H9 (cell line): ENCODE results near the gene ZP3. TPM values are rescaled to one million over a fixed set of nuclear protein-coding genes. Genes with fewer than 3 reads are reported as not detected.
A peak's percentile ranks its signal among the peaks of the same experiment; 100 is the strongest.

Source experiments
- DNase-seq: peaks from one replicate; pipeline ENCODE4 v3.0.0-alpha.2; 2017
- H2AFZ ChIP-seq: one replicate; pipeline ENCODE4 v1.6.1; 2013; ENCODE audit warnings: mild to moderate bottlenecking, low read length, control low read depth, moderate library complexity
- H2AK5ac ChIP-seq: 2 replicates; pipeline ENCODE4 v1.6.1; 2013; ENCODE audit warnings: low read length, control low read depth, mixed read lengths; ENCODE audit not compliant: insufficient read length
- H2BK120ac ChIP-seq: one replicate; pipeline ENCODE4 v1.6.1; 2013; ENCODE audit warnings: low read depth, mild to moderate bottlenecking, low read length, control low read depth, inconsistent platforms; ENCODE audit not compliant: poor library complexity, severe bottlenecking
- H2BK12ac ChIP-seq: 2 replicates; pipeline ENCODE4 v1.6.1; 2013; ENCODE audit warnings: low read length, control low read depth, mixed read lengths, low read depth; ENCODE audit not compliant: insufficient read length
- H2BK15ac ChIP-seq: 2 replicates; pipeline ENCODE4 v1.6.1; 2013; ENCODE audit warnings: low read depth, low read length, control low read depth
- H2BK20ac ChIP-seq: one replicate; pipeline ENCODE4 v1.6.1; 2013; ENCODE audit warnings: low read depth, mild to moderate bottlenecking, low read length, control low read depth, inconsistent platforms; ENCODE audit not compliant: poor library complexity, severe bottlenecking
- H2BK5ac ChIP-seq: 2 replicates; pipeline ENCODE4 v1.6.1; 2013; ENCODE audit warnings: low read length, control low read depth, mixed read lengths; ENCODE audit not compliant: insufficient read length
- H3K14ac ChIP-seq: 2 replicates; pipeline ENCODE4 v1.6.1; 2013; ENCODE audit warnings: low read length, control low read depth; ENCODE audit not compliant: insufficient read depth
- H3K18ac ChIP-seq: 2 replicates; pipeline ENCODE4 v1.6.1; 2013; ENCODE audit warnings: low read depth, mild to moderate bottlenecking, mixed read lengths, low read length, control low read depth; ENCODE audit not compliant: insufficient read length
- H3K23ac ChIP-seq: 2 replicates; pipeline ENCODE4 v1.6.1; 2013; ENCODE audit warnings: low read length, control low read depth, mixed read lengths, low read depth; ENCODE audit not compliant: insufficient read length
- H3K23me2 ChIP-seq: 2 replicates; pipeline ENCODE4 v1.6.1; 2013; ENCODE audit warnings: low read depth, mild to moderate bottlenecking, mixed read lengths, low read length, control low read depth; ENCODE audit not compliant: insufficient read length, poor library complexity, severe bottlenecking
- H3K27ac ChIP-seq: 2 replicates; pipeline ENCODE4 v1.5.1; 2013; ENCODE audit warnings: low read length, control low read depth, mixed read lengths, low read depth; ENCODE audit not compliant: insufficient read length
- H3K27me3 ChIP-seq: 2 replicates; pipeline ENCODE4 v1.6.1; 2013; ENCODE audit warnings: low read length, control low read depth, inconsistent platforms; ENCODE audit not compliant: insufficient read depth
- H3K4ac ChIP-seq: 2 replicates; pipeline ENCODE4 v1.6.1; 2013; ENCODE audit warnings: low read depth, mild to moderate bottlenecking, control low read depth, inconsistent platforms, low read length, moderate library complexity
- H3K4me1 ChIP-seq: 2 replicates; pipeline ENCODE4 v1.6.1; 2013; ENCODE audit warnings: low read length, control low read depth, inconsistent platforms; ENCODE audit not compliant: insufficient read depth
- H3K4me2 ChIP-seq: 2 replicates; pipeline ENCODE4 v1.6.1; 2013; ENCODE audit warnings: low read length, control low read depth, mixed read lengths; ENCODE audit not compliant: insufficient read length, insufficient read depth
- H3K56ac ChIP-seq: 2 replicates; pipeline ENCODE4 v1.6.1; 2013; ENCODE audit warnings: low read depth, mild to moderate bottlenecking, mixed read lengths, low read length, control low read depth; ENCODE audit not compliant: insufficient read length
- H3K79me1 ChIP-seq: 2 replicates; pipeline ENCODE4 v1.6.1; 2013; ENCODE audit warnings: low read depth, mild to moderate bottlenecking, moderate library complexity, low read length, control low read depth, inconsistent platforms; ENCODE audit not compliant: insufficient read depth, poor library complexity, severe bottlenecking
- H3K79me2 ChIP-seq: 2 replicates; pipeline ENCODE4 v1.6.1; 2013; ENCODE audit warnings: low read length, control low read depth, inconsistent platforms; ENCODE audit not compliant: insufficient read depth
- H3K9ac ChIP-seq: 2 replicates; pipeline ENCODE4 v1.6.1; 2013; ENCODE audit warnings: low read length, control low read depth, mixed read lengths; ENCODE audit not compliant: insufficient read length; ENCODE audit errors: extremely low read depth
- H3K9me3 ChIP-seq: one replicate; pipeline ENCODE4 v1.6.1; 2013; ENCODE audit warnings: low read depth, low read length, inconsistent platforms; ENCODE audit not compliant: control insufficient read depth
- H3T11ph ChIP-seq: one replicate; pipeline ENCODE4 v1.6.1; 2013; ENCODE audit warnings: mild to moderate bottlenecking, low read length, control low read depth, inconsistent platforms
- H4K20me1 ChIP-seq: one replicate; pipeline ENCODE4 v1.6.1; 2013; ENCODE audit not compliant: control insufficient read depth, insufficient read length, insufficient read depth
- H4K5ac ChIP-seq: 2 replicates; pipeline ENCODE4 v1.6.1; 2013; ENCODE audit warnings: low read depth, mild to moderate bottlenecking, mixed read lengths, low read length, control low read depth; ENCODE audit not compliant: insufficient read length
- H4K8ac ChIP-seq: replicated peaks from 2 replicates; pipeline ENCODE4 v1.6.1; 2013; ENCODE audit warnings: low read length, control low read depth, mixed read lengths, low read depth; ENCODE audit not compliant: insufficient read length
- H4K91ac ChIP-seq: 2 replicates; pipeline ENCODE4 v1.6.1; 2013; ENCODE audit warnings: low read depth, mild to moderate bottlenecking, moderate library complexity, mixed read lengths, low read length, control low read depth; ENCODE audit not compliant: insufficient read length
- H3K27ac Mint-ChIP-seq, 3 experiments: 2 replicates in 2 of 3; 3 replicates in 1 of 3; pipeline ENCODE4 v1.8.0; 2020 to 2021; ENCODE audit warnings: mixed read lengths in 3 of 3, mild to moderate bottlenecking in 1 of 3, moderate library complexity in 1 of 3
- H3K27me3 Mint-ChIP-seq: 2 replicates; pipeline ENCODE4 v1.8.0; 2021; ENCODE audit warnings: low read depth, mild to moderate bottlenecking, moderate library complexity, mixed read lengths
- H3K36me3 Mint-ChIP-seq, 3 experiments: 2 replicates in 2 of 3; 3 replicates in 1 of 3; pipeline ENCODE4 v1.8.0; 2020 to 2021; ENCODE audit warnings: low read depth in 3 of 3, mixed read lengths in 3 of 3; ENCODE audit not compliant: insufficient read depth in 1 of 3
- H3K4me1 Mint-ChIP-seq, 2 experiments: 2 replicates each; pipeline ENCODE4 v1.8.0; 2020; ENCODE audit warnings: mixed read lengths in 2 of 2
- H3K4me3 Mint-ChIP-seq, 2 experiments: 2 replicates in 1 of 2; 3 replicates in 1 of 2; pipeline ENCODE4 v1.8.0; 2020 to 2021; ENCODE audit warnings: mild to moderate bottlenecking in 2 of 2, mixed read lengths in 2 of 2, moderate library complexity in 1 of 2
- H3K9me3 Mint-ChIP-seq, 2 experiments: 2 replicates in 1 of 2; 3 replicates in 1 of 2; pipeline ENCODE4 v1.8.0; 2020; ENCODE audit warnings: mild to moderate bottlenecking in 2 of 2, mixed read lengths in 2 of 2, moderate library complexity in 1 of 2
- CTCF ChIP-seq: fragments of 200-600 bp; sonication (generic); conservative IDR thresholded peaks from 3 replicates; pipeline ENCODE4 v1.8.0; 2021; ENCODE audit warnings: antibody characterized with exemption, mild to moderate bottlenecking
- WGBS: extraction: QIAGEN DNeasy Blood & Tissue Kit; methylation state at CpG from one replicate; pipeline ENCODE4 v1.1.7; 2013; ENCODE audit warnings: missing lambda C conversion rate, low lambda C conversion rate, mixed read lengths; ENCODE audit not compliant: insufficient read length; ENCODE audit errors: extremely low coverage; 5-methylcytosine and 5-hydroxymethylcytosine counted together
- total RNA-seq: library from RNA; stranded (reverse); gene quantifications from 2 replicates; pipeline ENCODE4 v1.2.1, GENCODE V29; 2021

ZP3 gene
- total RNA-seq, 1 experiment from 2014 or later: 1.3 TPM

DNA sequence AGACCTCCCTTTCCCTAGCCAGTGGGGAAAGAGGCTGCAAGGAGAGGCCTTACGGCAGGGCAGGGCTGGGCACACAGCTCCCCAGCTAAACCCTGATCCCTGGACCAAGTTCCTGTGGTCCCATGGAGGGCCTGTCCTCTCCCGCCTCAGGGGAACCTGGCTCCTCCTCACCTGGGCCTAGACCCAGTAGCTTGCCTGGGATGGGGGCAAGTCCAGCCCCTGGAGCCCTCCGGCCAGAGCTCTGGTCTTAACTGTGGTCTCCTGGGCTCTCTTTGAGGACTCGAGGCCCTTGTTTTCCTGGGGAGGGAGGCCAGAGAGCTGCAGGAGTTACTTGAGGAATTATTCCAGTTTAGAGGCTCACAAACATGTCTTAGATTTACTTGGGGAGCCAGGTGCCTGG, 1.5 kb downstream of the ZP3 start:
- peaks cover 5% of the 10 kb centered on the region; the same call in 1 of the 2 replicates for H3K4me1 ChIP-seq
- H3K18ac ChIP-seq: no peak overlapping the region
- H3T11ph ChIP-seq: no peak overlapping the region
- no peaks in the 10 kb centered on the region for H3K27me3 ChIP-seq
- no CpG with 5 or more reads among the region's 4 CpGs for WGBS
- no peak for DNase-seq
- no peak overlapping the region for H3K14ac ChIP-seq
- no peak overlapping the region for H2BK12ac ChIP-seq
- no peak overlapping the region for H3K23ac ChIP-seq
- no peak overlapping the region for H4K5ac ChIP-seq
- H2BK120ac ChIP-seq: peak overlapping the region; percentile 39
- H3K9me3 ChIP-seq: no peaks in the 10 kb centered on the region
- no peak overlapping the region for H3K4me2 ChIP-seq
- TF ChIP-seq CTCF: no peak
- no peaks in the 10 kb centered on the region; a peak in 1 of 7 replicates for H3K36me3 Mint-ChIP-seq
- no peaks in the 10 kb centered on the region; the same call in 1 of the 2 replicates for H3K27me3 Mint-ChIP-seq
- no peak overlapping the region for H3K56ac ChIP-seq
- no peak overlapping the region for H2BK5ac ChIP-seq
- no peak overlapping the region for H3K27ac Mint-ChIP-seq
- H3K4me3 Mint-ChIP-seq: no peak overlapping the region
- no peaks in the 10 kb centered on the region for H3K9me3 Mint-ChIP-seq
- H4K8ac ChIP-seq: no peak overlapping the region
- H3K79me2 ChIP-seq: no peaks in the 10 kb centered on the region
- H2BK15ac ChIP-seq: no peak overlapping the region
- H2AFZ ChIP-seq: no peak overlapping the region
- no peak overlapping the region for H2BK20ac ChIP-seq
- no peak overlapping the region for H2AK5ac ChIP-seq
- H3K23me2 ChIP-seq: no peaks in the 10 kb centered on the region
- H3K79me1 ChIP-seq: no peaks in the 10 kb centered on the region
- H3K4ac ChIP-seq: no peak overlapping the region
- no peak overlapping the region for H3K9ac ChIP-seq
- H4K20me1 ChIP-seq: no peaks in the 10 kb centered on the region
- H3K4me1 Mint-ChIP-seq: peaks cover 22 to 29% of the 10 kb centered on the region in 2 experiments
- peak overlapping the region; percentile 68 for H4K91ac ChIP-seq
- H3K27ac ChIP-seq: no peak overlapping the region
